HG03439 (cell line): ENCODE data around the gene OVOL1.
A peak's percentile ranks its signal among the peaks of the same experiment; 100 is the strongest.

Source experiments
- ATAC-seq: cut with Tn5 transposase; IDR thresholded peaks from one replicate; pipeline ENCODE4 v1.9.1; 2021; ENCODE audit warnings: mild to moderate bottlenecking, moderate library complexity; ENCODE audit not compliant: unreplicated experiment

Gene OVOL1

DNA sequence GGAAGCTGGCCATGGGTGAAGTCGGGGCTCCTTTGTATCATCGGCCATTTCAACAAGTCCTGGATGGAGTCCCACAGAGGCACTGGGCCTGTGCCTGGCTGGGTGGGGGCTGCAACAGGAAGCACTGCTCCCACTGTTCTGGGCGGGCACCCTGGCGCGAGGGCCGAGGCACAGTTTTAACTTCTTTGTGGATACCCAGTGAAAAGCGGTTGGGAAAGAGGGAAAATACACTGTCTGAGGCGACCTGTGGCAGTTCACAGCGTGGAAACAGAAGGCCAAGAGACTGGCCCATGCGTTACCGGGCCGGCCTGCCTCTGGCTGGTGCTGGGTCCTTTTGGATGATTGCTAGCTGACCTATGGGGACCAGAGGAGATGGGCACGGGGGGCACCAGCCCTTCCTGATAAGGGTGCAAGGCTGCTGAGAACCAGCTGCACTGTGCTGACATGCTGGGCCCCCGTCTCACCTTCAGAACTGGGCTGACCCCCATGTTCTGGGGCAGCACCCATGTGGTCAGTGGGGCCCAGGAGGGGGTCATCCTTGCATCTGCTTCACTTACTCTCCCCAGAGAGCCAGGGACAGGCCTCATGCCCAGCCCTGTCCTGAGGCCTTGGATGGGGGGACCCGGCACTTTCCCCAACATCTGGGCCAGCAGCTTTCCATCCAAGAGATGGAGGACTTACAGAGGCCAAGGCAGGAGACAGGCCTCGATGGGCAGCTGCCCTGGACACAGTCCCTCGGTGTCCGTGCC lies 4.2 kb downstream of the OVOL1 start:
- ATAC-seq = no peak

DNA sequence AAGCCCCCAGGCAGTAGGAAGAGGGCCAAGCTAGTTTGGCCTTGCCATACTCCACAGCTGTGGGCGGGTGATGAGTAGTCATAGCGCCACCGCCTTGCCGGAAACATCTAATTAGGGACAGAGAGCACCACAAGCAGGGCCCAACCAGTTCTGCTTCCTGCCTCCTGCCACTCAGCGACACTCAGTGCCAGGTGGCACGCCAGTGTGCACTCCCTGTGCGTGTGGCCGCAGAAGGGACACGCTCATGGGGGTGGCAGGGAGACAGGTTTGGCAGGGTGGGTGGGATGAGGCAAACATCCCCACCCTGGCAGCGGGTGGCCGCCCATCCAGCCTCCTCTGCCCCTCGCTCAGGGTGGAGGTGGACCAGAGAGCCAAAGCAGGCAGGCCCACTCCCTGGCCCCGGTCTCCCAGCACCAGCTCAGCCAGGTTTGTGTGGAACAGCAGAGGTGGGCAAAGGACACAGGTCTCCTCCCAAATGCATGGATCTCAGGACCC lies 4.9 kb downstream of the OVOL1 start:
- no peak for ATAC-seq

DNA sequence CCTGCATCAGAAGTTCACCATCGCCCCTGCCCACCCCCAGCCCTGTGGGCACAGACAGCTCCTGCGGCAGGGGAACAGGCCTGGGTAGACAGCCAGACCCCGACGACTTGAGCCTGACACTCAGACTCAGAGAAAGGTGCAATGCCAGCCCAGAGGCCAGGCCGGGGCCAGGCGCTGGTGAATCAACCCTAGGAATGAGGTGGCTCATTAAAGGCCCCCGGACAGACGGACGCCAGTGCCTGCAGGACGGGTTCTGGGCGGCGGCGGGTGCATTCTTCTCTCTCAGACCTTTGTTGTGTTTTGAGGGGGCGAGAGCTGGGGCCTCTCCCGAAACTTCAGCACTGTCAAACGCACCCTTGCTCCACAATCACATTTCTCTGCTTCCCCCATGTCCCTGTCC lies 5.6 kb downstream of the OVOL1 start:
- ATAC-seq = no peak

DNA sequence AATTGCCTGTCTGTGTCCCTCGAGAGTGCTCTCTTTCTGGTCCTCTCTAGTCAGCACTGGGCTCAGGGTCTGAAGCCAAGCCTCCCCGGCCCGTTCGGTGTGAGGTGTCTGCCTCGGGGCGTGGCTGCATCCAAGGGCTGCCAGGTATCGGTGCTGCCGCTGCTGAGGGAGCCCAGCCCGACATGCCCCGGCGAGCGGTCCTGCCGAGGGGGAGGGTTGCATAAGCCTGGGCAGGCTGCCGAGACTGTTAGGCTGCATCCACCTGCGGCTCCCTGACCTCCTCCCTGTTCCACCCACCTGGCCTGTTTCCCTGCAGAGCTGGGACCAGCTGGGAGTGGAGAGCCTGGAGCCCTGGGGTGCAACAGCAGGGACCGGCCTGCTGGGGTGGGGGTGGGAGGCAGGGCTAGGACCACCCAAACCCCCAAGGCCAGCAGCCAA lies 6.3 kb downstream of the OVOL1 start:
- ATAC-seq = no peak

DNA sequence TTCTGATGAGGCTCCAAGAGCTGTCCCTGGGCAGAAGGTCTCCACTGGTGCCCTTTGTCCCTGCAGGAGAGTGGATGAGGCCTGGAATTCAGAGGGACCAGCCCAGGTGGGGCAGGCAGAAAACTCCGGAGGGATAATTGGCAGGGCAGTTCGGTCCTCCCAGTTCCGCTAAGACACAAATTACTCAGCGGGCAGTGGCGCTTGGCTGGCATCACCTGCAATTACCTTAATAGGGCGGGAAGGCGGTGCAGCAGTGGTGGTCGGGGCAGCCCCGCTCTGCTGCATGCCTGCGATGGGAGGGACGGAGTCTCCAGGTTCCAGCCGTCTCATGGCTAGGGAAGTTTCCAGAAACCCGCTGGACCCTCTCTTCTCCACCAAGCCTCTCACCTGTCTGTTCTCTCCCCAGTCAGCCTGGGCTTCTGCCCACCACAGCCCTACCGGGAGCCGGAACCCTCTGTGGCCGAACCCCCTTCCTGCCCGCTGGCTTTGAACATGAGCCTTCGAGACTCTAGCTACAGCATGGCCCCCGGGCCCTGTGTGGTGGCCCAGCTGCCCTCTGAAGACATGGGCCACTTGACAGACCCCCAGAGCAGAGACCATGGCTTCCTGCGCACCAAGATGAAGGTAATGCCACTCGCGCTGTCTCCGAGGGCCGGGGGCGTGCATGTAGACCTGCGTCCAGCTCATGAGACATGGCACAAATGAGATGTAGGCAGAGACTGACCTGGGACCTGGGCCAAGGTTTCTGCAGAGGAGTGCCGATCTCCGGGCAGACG lies 7.0 kb downstream of the OVOL1 start:
- no peak for ATAC-seq

DNA sequence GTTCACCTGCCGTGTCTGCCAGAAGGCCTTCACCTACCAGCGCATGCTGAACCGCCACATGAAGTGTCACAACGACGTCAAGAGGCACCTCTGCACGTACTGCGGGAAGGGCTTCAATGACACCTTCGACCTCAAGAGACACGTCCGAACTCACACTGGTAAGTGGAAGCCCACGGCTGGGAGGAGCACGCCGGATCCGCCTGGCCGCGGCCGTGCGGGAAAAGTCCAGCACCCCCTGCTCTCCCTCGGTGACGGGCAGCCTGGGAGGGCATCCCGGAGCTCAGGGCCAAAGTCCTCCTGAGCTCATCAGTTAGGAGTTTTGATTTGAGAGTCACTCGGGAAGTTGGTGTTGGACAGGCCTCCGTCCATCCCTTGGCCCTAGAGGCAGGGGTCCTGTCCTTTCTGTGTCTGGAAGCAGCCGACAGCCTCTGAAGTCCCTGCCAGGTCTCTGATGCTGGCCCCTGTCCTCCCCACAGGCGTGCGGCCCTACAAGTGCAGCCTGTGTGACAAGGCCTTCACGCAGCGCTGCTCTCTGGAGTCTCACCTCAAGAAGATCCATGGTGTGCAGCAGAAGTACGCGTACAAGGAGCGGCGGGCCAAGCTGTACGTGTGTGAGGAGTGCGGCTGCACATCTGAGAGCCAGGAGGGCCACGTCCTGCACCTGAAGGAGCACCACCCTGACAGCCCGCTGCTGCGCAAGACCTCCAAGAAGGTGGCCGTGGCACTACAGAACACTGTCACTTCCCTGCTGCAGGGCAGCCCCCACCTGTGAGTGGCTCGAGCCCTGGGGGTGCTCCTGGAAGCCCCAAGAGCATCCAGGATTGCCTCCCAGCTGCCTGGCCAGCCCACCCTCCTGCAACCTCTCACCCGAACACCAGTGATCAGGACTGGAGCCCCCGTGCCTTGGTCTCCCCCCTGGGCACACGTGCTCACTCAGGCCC lies 8.0 kb downstream of the OVOL1 start:
- no peak for ATAC-seq

DNA sequence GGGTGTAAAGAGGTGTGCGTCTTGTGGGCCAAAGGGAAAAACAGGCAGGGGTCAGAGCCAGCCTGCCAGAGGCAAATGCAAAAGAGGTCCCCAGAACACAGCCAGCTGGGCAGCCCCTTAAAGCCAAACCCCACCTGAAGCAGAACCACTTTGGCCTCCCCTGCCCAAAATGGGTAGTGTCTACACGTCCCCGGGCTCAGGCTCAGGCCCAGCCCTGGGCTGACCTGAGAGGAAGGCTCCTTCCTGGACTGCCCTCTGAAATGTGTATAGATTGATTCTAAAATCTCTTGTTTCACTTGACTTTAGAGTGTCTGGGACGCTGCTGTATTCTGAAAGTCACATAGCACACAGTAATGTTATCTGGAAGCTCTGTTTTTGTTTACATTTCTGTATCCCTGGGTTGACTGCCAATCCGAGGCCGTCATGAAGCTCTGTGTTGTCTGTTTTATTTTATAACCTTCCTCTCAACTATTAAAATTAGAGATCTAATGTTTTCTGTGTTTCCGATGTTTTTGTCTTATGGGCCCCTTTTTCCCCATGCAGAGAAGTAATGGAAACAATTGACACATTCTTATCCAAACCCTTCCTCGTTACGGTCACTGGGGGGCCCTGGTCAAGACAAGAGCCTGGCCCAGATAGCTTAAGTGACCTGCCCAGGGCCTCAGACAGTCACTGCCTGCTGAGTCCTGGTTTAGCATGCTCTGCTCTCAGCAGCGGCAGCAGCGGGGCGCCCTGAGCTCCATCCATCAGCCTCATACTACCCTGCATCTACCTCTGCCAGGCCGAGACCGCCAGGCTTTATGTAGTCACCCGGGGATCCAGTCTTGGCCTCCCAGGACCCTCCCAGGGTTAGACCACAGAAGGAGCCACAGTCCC lies 10.1 kb downstream of the OVOL1 start:
- ATAC-seq = no peak

DNA sequence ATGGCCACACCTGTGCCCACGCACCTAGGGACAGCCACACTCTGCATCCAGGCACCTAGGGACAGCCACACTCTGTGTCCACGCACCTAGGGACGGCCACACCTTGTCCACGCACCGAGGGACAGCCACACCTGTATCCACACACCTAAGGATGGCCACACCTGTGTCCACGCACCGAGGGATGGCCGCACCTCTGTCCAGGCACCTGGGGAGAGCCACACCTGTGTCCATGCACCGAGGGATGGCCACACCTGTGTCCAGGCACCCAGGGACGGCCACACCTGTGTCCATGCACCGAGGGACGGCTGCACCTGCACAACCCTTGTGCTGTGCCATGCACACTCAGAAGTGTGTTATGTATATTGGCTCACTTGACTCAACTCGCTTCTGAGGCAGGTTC lies 10.8 kb downstream of the OVOL1 start:
- no peak for ATAC-seq

DNA sequence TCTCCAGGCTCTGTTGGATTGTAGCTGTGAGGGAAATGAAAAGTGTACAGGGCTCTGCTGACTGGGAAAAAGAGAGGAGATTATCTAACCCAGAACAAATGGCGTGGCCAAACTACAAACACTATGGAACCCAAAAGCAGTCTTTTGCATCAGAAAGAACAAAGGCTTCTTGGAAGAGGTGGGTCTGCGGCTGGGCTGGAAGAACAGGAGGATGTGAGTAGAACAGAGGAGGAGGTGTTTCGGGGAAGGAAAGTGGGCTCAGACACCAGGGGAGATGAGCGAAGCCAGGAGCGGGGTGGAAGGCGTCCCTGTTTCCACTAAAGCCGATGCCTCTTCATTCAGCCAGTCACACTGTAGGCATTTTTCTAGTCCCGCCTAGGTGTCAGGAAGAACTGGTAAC lies 12.0 kb downstream of the OVOL1 start:
- no peak for ATAC-seq

DNA sequence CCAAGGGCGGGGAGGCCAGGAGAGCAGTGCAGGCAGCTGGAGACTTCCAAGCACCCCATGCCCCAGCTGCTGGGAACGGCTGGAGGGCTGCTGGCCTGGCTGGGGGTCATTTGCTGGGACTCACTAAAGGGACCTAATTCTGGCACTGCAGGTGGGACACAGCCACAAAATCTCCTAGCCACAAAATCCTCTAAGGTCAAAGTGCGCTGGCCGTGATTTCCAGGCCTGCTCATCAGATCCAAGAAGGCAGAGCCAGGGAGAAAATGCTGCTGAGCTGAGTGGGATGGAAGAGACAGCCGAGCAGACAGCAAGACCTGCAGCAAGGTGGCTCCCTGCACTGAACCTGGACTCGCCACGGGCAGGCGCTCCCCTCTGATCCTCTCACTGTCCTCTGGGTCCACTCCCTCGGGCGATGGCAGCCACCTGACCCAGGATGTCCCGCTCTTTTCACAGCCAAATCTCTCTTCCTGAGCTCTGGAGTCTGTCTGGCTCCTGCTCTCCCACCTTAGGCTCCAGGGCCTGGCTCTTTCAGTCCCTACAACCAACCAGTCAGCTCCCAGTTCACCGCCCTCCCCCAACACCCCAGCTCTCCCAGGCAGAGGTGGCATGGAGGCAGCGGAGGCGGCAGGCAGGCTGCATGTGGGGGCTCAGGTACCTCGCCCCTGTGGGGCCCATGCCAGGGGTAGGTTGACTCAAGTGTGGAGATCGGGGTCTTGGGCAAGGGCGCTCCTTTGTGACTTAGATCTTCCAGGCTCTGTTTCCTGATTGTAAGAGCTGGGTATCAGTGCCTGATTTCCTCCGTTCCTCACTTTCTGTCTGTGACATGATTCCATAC lies 14.5 kb downstream of the OVOL1 start:
- no peak for ATAC-seq

DNA sequence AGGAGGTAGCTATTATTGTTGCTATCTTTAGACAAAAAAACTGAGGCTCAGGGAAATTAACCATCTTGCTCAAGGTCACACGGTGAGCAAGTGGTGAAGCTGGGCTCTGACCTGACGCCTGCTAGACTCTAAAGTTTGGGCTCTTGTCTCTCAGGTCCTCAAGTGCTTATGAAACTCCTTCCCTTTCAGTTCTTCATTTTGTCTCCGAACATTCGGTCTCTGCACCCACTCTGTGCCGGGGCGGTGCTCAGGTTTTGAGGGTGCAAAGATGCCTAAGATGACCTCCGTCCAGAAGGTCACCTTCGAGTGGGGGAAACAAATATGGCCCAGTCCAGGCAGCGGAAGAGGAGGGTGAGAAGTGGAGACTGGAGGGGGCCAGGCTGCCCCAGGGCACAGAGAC lies 16.0 kb downstream of the OVOL1 start:
- ATAC-seq = peak; percentile 81

DNA sequence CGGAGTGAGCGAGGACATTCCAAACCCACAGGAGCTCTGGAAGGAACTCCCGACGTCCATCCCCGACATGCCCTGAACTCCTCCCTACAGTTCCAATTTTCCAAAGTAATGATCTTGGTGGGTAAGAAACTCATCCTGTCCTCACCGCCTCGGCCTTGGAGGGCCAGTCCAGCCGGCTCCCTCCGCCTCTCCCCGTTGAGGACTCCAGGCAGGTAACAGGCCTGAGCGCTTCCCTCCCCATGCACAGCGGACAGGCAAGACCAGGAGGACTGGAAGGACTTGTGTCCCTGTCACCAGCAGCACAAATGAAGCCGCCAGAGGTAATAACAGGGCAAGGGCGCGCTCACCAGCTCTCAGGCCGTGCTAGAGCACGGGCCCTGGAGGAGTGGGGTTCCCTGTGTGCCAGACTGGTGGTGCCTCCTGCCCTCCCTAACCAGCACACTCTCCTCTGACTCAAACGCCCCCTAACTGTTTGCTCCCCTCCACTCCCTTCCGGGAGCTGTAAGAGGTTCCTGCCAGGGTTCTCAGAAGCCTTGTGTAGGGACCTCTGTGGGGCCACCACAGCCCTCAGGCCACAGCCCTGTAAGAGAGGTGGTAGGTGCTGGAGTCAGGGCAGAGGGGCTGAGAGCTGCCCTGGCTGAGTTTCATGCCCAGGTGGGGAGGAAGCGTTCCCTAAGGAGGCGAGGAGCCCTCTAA lies 17.1 kb downstream of the OVOL1 start:
- no peak for ATAC-seq

DNA sequence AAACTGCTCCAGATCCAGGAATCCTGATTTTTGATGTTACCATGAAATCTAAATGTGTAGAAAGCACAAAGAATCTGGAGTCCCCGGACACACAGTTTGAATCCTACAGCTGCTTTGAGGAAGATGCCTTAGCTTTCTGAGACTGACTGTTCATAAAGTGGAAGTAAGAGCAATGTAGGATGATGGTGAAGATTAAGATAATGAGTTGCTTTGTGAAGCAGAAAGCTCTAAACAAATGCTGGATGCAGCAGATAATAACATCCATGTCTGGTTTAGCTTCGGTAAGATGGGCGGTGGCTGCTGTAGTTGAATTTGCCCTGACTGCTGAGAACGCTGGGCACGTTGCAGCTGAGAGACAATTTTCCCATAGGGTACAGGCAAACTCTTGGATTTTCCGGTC lies 20.1 kb downstream of the OVOL1 start:
- ATAC-seq = no peak

DNA sequence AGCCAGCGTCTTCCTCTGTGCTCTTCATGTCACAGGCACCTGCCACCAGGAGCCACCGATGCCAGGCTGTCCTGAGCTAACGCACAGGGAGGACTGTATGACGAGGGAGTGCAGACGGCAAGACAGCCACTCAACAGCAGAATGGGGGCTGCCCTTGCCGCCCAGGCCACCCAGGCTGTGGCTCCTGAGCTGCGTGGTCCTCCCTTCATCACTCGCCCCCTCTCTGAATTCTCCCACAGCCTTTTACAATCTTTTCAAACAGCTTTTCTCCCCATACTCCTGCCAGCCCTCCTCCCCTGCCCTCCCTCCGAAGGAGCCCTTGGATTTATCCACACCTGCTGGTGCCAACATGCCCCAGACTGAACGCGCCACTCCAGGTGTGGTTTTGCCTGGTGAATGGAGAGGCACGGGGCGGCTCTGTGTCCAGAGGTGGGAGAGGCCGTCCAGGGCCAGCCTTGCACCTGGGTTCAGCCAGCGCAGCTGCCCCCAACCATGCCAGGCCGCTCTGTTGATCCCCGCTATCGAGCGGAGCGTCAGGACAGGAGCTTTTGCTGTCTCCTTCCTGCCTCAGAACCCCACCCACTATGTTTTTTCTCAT lies 22.0 kb downstream of the OVOL1 start:
- ATAC-seq = no peak

DNA sequence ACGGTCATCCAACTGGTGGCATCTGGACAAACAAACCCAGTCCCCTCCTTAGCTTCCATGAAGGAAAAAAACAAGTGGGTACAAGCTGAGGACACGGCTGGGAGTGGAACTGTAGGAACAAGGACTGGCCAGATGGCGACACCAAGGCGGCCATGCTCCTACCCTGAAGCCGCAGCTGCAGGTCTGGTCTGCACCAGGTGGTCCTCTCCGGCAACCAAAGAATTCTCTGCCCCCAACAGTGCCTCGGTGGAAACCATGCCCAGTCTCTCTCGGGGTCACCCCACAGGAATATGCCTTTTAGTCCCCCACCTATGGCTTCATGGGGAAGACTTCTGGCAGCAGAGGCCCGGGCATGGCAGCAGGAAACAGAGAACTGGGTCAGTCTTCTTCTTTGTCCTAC lies 22.6 kb downstream of the OVOL1 start:
- no peak for ATAC-seq

DNA sequence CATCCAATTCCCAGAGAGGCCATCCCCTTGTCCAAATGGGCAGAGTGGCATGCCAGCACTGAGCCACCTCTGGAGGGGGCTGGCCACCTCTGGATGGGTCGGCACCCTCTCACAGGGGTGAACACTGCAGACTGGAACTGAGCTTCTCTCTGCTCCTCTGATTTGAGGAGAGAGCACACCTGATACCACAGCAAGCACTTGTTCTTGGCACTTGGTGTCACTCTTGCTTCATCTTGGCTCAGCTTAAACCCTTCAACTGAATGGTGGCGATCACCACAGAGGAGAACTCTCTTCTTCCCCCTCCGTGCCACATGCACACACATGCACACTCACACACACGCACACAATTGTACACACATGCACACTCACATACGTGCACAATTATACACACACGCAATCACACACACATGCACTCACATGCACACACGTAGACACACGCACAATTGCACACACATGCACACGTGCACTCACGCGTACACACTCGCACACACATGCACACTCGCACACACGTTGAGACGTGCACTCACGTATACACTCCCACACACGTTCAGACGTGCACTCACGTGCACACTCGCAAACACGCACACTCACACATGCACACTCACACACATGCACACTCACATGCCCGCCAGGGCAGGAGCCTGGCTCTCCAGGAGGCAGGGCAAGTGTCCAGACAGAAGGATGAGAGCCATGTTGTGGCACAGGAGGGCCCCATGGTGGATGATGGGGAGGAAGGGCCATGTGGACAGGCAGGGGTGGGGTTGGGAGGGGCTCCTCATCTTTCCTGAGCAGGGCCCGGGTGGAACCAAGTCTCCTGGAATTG lies 23.4 kb downstream of the OVOL1 start:
- ATAC-seq = no peak

DNA sequence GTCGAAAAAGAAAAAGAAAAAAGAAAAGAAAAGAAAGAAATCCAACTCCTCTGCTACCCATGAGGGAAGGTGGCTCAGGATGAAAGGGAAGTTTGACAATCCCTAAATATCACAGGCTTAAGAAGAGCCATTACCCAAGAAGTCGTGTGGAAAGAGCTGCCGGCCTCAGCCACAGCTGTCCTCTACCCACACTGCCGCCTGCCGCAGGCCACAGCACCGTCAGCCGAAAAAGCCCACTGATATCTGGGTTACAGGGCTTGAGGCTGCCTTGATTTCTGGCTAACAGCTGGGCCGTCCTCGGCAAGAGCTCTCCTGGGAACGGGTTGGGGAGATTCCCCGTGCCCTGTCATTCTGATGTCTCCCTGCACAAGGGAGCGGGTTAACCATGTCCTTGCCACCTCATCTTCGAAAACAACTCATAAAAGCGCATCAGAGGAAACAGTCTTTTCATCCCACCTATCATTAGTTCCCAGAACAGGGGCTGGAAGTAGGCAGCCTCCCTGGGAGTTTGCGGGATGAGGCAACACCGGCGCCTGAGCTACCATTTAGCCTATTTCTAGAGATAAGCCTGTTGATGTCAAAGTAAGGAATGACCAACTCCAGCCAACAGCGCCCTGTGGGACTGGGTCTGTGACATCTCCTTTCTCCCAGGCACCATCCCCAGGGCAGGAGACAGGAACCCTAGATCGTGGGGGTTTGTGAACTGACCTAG lies 25.1 kb downstream of the OVOL1 start:
- ATAC-seq = no peak
